Stimulated activated CD8-positive, alpha-beta memory T cell treated with anti-CD3 and anti-CD28 coated beads, Interleukin-4, amount 100 ng/mL, for 24 hours (primary cell): ENCODE measurements around the gene TMEM238L.

Experiments used
- DNase-seq: peaks from one replicate; pipeline ENCODE4 v3.0.0-alpha.2; 2020; ENCODE audit warnings: low read depth

The TMEM238L gene

DNA sequence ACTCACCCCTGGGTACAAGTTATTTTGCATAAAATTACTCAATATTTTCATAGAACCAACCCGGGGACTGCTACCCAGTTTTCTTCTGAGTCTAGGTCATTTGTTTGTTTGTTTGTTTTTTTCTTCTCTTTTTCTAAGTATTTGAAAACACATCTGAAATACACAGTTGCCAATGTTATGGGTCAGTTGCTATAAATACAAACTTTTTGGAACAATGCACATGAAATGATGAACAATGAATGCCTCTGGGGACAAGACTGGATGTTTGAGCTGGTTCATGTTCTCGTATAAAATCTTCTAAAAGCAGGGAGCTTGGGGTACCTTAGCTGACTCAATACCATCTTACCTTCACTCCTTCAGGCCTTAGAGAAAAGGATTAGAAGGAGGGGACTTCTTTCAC lies 30.5 kb downstream of the TMEM238L start:
- no peak for DNase-seq

DNA sequence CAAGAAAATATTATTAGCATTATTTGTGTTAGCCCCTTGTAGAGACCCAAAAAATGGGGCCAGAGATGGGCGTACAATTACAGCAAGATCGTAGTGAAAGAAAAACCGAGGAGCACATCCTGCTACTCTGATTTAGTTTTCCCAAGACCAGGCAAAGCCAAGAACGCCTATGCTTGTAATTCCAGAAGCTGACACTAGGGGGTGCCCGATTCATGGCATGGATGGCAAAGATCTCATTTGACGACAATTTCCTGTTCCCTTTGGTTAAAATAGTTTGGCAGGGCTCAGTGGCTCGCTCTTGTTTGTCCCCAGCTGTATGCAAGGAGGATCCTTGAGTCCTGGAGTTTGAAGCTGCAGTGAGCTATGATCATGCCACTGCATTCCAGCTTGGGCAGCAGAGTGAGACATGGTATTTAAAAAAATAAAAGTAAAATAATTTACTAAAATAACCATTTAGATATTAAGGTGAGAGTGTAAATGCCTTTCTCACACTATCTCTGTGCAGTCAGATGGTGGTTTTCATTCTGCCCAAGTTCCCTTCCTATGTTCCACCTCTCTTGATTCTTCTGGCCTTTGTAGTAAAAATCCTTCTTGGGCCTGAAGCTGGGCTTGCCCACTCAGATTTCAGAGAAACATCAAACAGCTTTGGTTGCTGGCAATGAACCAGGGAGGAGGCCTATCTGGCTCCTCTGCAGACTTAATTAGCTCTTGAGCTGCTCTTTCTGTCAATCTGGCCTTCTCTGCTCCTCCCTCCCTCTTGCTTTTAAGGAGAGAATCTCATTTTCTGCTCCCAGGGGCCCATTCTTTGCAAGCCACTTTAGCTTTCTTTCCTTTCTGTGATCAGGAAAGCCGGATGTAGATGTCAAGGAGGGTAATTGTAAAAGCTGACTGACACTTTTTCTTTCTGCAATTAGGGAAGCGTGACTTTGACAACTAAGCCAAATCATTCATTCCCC lies 31.2 kb downstream of the TMEM238L start:
- peak; percentile 21 for DNase-seq

DNA sequence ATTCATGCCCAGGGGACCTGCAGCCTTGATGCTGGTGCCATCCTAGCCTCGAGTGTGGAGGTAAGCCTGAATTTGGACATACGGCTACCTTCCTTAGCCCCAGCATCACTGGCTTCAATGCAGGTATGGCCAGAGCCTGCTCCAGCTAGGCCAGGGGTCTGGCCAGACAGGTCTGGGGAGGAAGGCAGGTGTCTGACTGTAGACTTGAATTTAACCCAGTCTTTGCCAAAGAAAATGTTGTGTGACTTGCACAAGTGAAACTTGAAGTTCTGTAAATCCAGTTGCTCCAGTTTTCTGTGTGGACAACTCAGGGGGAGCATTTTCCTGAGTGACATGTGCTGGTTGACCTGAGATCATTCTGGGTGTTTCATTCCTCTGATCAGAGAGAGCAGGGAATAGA lies 32.8 kb downstream of the TMEM238L start:
- DNase-seq: no peak

GRCh38 chr17:10769840-10770239 lies 34.1 kb downstream of the TMEM238L start:
- DNase-seq: no peak

DNA sequence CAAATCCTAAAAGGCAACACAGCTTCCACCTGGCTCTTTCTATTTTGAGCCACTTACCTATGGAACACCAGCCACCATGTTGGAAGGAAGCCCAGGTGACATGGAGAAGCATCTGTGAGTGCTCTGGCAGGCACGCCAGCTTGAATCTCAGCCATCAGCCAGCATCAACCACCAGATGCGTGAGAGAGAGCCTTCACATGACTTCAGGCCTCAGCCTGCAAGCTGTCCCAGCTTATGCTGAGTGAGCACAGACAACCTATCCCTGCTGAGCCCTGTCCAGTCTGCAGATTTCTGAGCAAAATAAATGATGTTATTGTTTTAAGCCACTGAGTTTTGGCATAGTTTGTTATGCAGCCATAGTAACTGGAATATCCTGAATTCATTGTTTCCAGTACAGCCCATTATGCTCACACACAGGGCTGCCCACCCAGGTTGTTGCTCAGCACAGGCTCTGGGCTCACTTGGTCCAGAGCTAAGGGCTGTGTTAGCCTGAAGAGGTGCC lies 35.1 kb downstream of the TMEM238L start:
- DNase-seq: no peak

DNA sequence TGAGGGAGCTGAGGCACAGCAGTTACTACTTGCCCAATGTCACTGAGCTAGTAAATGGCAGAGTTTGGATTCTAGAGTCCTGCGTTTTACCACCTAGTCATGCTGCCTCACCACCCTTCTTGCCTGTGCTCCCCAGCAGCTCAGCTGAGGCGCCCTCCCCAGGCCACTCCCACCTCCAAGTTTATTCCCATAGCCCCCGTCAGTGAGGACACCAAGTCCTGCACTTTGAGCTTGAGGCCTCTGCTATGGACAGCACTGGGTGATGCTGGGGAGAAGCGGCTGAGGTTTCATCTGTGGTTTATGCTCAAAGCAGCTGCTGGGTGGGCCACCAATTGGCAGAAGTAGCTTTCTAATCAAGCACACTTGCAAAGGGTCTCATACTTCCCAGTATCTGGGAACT lies 36.7 kb downstream of the TMEM238L start:
- no peak for DNase-seq

DNA sequence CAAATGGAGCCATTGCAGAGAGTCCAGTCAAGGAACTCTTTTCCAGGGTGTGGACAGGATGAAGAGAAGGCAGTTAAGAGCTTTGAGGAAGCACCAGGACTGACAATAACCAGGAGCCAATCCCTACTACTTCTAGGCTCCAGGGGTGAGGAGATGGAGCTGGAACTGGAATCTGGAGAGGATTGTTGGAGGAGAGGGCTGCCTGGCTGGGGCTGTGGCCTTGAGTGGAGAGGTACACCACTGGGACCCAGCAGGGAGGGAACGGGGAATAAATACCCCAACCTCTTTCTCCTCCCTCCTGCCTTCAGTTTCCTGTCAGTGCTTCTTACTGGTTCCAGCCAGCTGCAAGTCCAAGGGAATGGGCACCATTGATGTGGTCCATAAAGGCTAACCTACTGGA lies 41.9 kb downstream of the TMEM238L start:
- DNase-seq: no peak

DNA sequence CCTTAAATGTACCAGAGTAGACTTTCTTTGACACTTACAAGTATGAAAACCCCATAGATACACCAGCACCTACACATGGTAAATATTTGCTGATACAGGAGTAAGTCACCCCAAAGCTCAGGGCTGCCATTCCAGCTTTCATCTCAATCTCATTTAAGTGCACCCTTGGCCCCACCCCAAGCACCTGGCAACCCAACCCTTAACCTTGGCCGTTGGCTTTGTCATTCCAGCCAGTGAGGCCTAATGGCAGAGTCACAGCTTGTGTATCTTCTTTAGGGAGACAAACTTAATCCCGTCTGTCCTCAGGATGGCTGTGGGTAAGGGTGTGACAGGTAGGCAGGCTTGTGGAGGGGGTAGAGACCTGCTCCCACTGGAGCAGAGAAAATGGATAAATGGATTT lies 42.6 kb downstream of the TMEM238L start:
- no peak for DNase-seq

DNA sequence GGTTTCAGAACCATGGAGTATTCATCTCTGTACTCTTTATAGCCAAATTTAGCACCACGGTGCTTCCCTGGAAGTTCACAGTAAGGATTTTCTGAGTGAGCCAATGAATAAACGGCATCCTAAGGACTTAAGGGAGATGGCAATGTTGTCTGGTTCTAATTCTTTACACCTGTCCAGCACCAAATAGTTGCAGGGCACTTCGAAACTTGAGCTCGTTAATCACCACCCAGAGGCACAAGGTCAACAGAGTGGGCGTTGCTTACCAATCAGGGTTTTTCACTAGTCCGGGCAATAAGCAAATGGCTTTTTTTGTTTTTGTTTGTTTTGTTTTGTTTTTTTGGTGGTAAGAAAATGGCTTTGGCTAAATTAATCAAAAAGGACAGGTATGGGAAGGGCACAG lies 45.8 kb downstream of the TMEM238L start:
- DNase-seq: no peak

DNA sequence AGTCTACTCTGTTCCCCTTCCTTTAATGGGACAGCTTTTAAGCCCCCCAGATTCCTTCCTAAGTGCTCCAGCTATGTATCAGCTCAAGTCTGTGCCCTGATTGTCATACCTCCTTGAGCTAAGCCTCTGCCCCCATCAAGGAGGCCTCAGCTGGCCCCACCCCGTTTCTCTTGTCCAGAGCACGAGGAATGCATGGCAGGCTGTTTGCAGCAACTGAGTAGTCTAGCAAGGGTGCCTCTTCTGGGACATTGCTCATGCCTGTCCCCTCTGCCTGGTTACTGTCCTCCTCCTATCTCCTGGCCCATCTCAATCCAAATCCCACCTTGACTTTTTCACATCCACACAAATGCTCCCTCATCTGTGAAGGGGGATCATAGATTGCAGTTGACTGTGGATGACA lies 46.3 kb downstream of the TMEM238L start:
- DNase-seq: no peak

GRCh38 chr17:10757067-10757466 lies 46.8 kb downstream of the TMEM238L start:
- no peak for DNase-seq

DNA sequence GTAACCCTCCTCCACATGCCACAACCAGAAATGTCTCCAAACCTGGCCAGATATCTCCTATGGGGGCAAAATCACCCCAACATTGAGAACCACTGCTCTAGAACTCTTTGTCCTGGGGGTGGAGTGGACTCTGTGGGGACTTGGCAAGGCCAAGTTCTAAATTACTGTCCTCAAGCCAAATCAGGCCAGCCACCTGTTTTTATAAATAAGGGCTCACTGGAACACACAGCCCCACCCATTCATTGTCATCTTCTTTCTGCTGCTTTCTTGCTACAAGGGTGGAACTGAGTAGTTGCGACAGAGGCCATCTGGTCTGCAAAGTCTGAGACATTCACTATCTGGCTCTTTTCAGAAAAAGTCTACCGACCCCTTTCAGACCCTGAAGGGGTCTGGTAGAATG lies 47.3 kb downstream of the TMEM238L start:
- no peak for DNase-seq

- no peak for DNase-seq
These were observed 47.7 kb downstream of the TMEM238L start for GRCh38 chr17:10756185-10756584.

DNA sequence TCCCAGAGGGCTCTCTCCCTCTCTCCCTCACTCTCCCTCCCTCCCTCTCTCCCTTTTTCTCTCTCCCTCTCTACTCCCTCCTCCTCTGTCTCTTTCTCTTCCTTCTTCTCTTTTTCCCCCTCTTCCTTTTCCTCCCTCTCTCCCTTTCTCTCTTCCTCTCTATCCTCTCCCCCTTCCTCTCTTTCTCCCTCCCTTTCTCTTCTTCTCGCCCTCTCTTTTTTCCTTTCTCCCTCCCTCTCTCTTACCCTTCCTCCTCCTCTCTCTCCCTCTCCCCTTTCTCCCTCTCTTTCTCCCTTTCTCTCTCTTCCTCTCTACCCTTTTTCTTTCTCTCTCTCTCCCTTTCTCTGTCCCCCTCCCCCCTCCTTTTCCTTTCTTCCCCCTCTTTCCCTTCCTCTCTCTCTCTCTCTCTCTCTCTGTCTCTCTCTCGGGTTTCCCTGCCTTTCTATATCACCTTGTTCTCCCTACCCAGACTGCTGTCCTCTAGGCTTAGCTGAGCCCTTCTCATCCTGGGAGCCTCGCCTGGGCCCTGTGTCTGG lies 48.2 kb downstream of the TMEM238L start:
- DNase-seq: no peak

DNA sequence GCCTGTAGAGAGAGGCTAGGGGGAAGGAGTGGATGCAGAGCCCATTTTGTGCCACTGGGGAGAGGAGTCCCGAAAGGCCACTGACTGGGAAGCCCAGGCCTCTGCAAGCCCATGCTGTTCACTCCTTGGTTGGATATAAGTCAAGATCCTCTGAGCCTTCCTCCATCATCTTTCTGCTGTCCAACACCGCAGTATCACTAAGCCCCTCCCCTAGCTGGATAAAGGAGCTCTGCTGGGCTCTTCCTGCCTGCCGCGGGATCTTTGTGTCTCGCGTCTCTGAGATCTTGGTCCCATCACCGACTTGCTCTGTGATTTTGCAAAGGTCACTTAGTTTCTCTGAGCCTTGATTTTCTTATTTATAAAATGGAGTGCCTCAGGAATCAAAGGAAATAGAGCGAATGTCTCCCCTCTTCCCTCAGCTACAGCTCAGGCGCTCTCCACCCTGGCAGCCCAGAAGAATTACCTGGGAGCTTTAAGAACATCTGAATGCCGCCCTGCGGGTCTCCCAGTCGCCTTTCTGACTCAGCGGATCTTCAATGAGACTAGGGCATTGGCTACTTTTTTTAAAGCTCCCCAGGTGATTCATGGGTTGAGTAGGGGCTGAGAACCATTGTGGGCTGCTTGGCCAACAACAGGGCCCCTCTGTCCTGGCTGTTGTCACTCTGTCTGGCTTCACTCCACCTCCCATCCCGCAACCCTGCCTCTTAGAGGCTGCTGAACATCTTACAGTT lies 48.9 kb downstream of the TMEM238L start:
- DNase-seq: no peak

GRCh38 chr17:10754109-10754508 lies 49.8 kb downstream of the TMEM238L start:
- DNase-seq: no peak

DNA sequence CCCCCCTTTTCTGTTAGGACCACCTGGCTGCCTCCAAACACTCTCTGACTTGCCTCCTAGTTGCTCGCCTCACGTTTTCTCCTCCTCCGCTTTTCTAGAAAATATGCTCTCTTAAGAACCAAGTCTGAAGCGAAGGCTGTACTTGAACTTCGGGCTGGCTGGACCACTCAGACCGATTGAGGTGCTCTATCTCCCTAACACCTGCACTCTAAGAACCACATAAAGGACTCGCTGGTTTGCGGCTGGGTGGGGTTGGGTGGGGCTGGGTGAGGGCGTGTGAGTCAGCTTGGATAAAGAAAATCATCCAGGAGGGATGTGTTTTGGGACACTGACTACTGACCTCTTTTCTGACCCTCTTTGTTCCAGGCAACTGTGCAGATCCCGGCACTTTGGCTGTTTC lies 51.2 kb downstream of the TMEM238L start:
- DNase-seq: no peak

DNA sequence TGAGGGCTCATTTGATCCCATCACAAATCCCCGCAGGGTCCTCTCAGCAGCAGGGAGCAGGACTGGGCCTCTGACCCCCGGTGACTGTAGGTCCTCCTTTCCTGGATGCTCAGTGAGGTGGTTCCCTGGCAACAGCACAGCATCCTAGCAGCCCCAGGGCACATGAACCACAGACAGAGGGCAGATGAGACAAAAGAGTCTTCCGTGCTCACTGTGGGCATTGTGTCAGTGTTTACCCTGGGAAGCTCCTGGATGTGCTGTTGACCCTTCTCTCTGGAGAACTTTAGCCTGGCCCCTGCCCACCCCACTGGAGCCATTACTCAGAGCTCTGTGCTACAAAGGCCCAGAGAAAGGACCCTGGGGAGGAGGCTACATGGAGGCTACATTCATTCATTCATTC lies 52.3 kb downstream of the TMEM238L start:
- DNase-seq: no peak

- no peak for DNase-seq
These were observed 53.7 kb downstream of the TMEM238L start for GRCh38 chr17:10750210-10750609.

DNA sequence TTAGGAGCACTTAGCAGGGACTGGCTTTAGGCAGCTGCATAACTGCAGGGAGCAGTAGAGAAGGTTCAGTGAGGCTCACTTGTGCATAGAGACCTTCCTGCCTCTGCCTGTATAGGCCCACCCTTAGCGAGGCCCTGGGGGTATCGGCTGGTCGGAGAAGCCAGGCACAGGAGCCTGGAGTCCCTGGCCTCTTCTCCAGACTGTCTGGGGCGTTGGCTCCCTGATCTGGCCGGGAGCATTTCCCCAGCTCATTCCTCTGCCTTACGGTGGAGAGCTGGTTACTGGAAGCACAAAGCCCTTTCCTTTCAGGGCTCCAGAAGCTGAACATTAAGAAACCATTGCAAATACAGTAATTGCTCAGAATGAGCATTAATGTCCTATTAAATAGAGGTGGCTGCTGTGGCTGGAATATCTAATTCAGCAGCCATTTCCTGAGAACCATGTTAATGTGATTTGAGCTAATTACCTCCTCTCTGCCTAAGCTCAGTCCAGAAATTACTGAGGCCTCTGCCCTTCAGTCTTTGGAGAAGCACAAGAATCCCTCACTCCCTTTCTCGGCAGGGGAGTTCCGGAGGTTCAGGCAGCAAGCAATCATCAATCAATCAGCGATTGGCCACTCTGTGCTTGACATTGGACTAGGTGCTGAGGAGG lies 55.2 kb downstream of the TMEM238L start:
- DNase-seq: no peak

DNA sequence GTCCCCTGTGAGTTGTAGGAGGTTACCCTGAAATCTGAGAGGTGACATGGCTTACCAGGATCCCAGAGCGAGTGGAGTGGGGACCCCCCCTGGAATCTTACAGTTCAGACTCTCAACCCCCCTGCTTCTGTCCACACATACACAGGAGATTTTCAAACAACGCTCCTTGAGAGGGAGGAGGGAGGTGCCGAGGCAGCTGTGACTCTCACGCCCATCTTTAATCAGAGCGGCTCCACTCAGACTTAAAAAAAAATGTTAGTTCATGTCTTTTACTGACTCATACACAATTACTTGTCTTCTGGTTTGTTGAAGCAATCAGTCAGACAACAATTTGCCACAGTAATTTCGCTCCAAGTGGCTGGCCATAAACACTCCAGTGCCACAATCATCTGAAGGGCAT lies 58.7 kb downstream of the TMEM238L start:
- no peak for DNase-seq
